Lower lobe of right lung (tissue), 2 donors: ENCODE data around the gene EP400. TPM values are rescaled to one million over a fixed set of nuclear protein-coding genes. Genes with fewer than 3 reads are reported as not detected.

ENCODE experiments used
- ATAC-seq, 2 donors: fragments of 200-7000 bp; cut with Tn5 transposase; one replicate each; pipeline ENCODE4 v1.9.1; 2020 to 2022; ENCODE audit warnings: mild to moderate bottlenecking in 2 of 2, moderate library complexity in 2 of 2
- DNase-seq: peaks from one replicate; pipeline ENCODE4 v3.0.0-alpha.2; 2020
- H3K27ac ChIP-seq: fragments of 200-600 bp; one replicate; pipeline ENCODE4 v1.8.0; 2022
- H3K27me3 ChIP-seq: fragments of 200-600 bp; one replicate; pipeline ENCODE4 v1.8.0; 2022; ENCODE audit warnings: low read depth
- H3K36me3 ChIP-seq: fragments of 200-600 bp; one replicate; pipeline ENCODE4 v1.8.0; 2022; ENCODE audit warnings: mild to moderate bottlenecking
- H3K4me1 ChIP-seq: fragments of 200-600 bp; one replicate; pipeline ENCODE4 v1.8.0; 2022
- H3K4me3 ChIP-seq: fragments of 200-600 bp; one replicate; pipeline ENCODE4 v1.8.0; 2022; ENCODE audit warnings: mild to moderate bottlenecking
- H3K9me3 ChIP-seq: fragments of 200-600 bp; one replicate; pipeline ENCODE4 v1.8.0; 2022
- intact Hi-C: fragments of 100-400 bp; cut with DNase I; formaldehyde crosslinking; loops from one replicate; pipeline ENCODE4 v1.11.0; 2022
- total RNA-seq: library from RNA; stranded (reverse); fragmentation: NEBNext Ultra II Directional; extraction: Animal tissue kit (Norgen Biotek cat#: 25700); gene quantifications from one replicate; pipeline ENCODE4 v1.2.1, GENCODE V29; 2021
- TF ChIP-seq, protein P1 (sequence below): fragments of 200-600 bp; IDR thresholded peaks from one replicate; pipeline ENCODE4 v1.8.0; 2022; ENCODE audit warnings: antibody characterized with exemption, mild to moderate bottlenecking
- donor health status: DM: no; HTN: yes; CAD: no; lungs with severe emphysema.

EP400 gene
- total RNA-seq, 1 donor from 2014 or later, result 46.2 TPM

DNA sequence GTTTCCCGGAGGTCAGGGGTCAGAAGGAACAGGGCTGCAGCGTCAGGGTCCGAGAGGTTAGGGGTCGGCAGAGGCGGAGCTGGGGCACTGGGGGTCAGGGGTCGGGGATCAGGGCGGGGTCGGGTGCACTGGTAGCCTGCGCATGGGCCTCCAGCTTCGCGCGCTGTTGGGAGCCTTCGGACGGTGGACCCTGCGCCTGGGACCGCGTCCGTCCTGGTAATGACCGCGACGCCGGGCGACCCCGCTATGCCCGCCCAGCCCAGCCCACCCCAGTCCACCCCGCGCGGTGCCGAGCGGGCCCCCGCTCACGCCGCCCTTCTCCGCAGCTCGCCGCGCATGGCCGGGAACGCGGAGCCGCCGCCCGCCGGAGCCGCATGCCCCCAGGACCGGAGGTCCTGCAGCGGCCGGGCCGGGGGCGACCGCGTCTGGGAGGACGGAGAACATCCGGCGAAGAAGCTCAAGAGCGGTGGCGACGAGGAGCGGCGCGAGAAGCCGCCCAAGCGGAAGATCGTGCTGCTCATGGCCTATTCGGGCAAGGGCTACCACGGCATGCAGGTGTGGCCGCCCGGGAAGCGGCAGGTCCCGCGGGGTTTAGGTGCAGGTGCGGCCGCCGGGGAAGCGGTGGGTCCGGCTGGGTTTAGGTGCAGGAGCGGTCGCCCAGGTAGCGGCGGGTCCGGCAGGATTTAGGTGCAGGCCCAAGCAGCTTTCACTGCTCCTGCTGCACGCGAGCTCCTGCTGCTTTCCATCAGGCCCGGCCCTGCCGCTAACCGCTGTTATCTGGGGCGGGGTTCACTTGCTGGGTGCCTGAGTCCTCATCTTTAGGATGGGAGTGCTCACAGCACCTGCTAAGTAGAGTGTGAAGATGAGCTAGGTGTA lies 19.9 kb upstream of the EP400 start:
- no peaks in the 10 kb centered on the region for H3K27me3 ChIP-seq
- H3K36me3 ChIP-seq, result peaks cover 33% of the 10 kb centered on the region
- ATAC-seq (peak; percentile 12 to 26), DNase-seq (no peak)
- intact Hi-C loops, result no loop called here
- peaks cover 23% of the 10 kb centered on the region for H3K4me1 ChIP-seq
- peak overlapping the region; percentile 77 for H3K4me3 ChIP-seq
- H3K9me3 ChIP-seq, result no peaks in the 10 kb centered on the region
- peak overlapping the region; percentile 81 for H3K27ac ChIP-seq
- TF ChIP-seq, protein P1, sequence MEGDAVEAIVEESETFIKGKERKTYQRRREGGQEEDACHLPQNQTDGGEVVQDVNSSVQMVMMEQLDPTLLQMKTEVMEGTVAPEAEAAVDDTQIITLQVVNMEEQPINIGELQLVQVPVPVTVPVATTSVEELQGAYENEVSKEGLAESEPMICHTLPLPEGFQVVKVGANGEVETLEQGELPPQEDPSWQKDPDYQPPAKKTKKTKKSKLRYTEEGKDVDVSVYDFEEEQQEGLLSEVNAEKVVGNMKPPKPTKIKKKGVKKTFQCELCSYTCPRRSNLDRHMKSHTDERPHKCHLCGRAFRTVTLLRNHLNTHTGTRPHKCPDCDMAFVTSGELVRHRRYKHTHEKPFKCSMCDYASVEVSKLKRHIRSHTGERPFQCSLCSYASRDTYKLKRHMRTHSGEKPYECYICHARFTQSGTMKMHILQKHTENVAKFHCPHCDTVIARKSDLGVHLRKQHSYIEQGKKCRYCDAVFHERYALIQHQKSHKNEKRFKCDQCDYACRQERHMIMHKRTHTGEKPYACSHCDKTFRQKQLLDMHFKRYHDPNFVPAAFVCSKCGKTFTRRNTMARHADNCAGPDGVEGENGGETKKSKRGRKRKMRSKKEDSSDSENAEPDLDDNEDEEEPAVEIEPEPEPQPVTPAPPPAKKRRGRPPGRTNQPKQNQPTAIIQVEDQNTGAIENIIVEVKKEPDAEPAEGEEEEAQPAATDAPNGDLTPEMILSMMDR, result no peak

DNA sequence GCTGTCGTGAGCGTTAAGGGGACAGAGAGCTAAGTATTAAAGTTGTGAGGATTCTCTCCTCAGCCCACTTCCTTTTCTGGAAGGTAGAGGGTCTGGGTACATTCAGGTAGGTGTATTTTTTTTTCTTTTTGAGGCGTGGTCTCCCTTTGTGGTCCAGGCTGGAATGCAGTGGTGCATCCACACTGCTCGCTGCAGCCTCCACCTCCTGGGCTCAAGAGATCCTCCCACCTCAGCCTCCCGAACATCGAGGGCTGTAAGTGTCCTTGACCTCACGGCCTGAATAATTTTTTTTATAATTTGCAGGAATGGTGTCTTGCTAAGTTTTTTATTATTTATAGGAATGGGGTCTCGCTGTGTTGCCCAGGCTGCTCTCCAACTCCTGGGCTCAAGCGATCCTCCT lies 19.2 kb upstream of the EP400 start:
- Histone ChIP-seq H3K4me3 (peak overlapping the region; percentile 77), H3K4me1 (peaks cover 23% of the 10 kb centered on the region), H3K36me3 (peaks cover 40% of the 10 kb centered on the region), H3K9me3 (no peaks in the 10 kb centered on the region), H3K27me3 (no peaks in the 10 kb centered on the region), H3K27ac (no peak overlapping the region)
- ATAC-seq (no peak), DNase-seq (no peak)
- TF ChIP-seq, protein P1, result no peak
- intact Hi-C loops, result no loop called here

DNA sequence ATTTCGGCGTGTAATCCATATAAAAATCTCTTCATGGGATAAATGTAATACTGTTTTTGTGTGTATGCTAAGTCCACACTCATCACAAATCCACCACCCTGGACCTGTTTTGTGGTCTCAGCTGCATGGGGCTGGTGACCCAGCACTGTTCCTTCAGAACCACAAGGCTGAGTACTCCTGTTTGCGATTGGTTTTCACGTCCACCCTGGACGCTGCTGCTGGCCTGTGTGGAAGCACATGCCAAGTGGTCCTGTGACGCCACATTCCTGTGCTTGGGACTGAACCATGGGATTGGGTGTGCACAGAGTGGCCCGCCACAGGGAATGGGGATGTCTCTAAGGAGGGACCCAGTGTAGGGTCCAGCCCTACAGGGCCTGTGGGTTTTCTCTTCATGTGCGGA lies 16.4 kb upstream of the EP400 start:
- Histone ChIP-seq H3K4me3 (no peak overlapping the region), H3K4me1 (peaks cover 17% of the 10 kb centered on the region), H3K9me3 (no peaks in the 10 kb centered on the region), H3K36me3 (peaks cover 41% of the 10 kb centered on the region), H3K27me3 (no peaks in the 10 kb centered on the region), H3K27ac (no peak overlapping the region)
- intact Hi-C loops, result no loop called here
- TF ChIP-seq, protein P1, result no peak
- no peak for DNase-seq
- no peak for ATAC-seq

DNA sequence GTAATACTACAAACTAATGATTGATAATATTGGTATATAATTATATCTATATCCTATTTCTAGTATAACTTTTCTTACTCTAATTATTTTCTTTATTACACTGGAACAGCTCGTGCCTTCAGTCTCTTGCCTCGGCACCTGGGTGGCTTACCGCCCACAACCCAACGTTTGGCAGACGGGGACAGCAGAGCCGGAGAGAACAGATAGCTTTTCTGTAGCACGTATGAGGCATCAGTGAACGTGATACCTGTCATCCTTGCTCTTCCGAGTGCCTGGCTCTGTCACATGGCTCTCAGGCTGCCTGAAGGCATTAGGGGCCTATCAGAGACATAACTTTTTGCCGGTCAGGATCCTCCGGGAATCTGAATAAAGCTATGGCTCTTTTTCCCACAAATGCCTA lies 15.2 kb upstream of the EP400 start:
- TF ChIP-seq, protein P1, result no peak
- no peaks in the 10 kb centered on the region for H3K27me3 ChIP-seq
- no peak overlapping the region for H3K4me3 ChIP-seq
- peaks cover 51% of the 10 kb centered on the region for H3K36me3 ChIP-seq
- DNase-seq (no peak), ATAC-seq (no peak)
- peaks cover 16% of the 10 kb centered on the region for H3K4me1 ChIP-seq
- intact Hi-C loops, result no loop called here
- H3K27ac ChIP-seq, result no peak overlapping the region
- no peaks in the 10 kb centered on the region for H3K9me3 ChIP-seq

DNA sequence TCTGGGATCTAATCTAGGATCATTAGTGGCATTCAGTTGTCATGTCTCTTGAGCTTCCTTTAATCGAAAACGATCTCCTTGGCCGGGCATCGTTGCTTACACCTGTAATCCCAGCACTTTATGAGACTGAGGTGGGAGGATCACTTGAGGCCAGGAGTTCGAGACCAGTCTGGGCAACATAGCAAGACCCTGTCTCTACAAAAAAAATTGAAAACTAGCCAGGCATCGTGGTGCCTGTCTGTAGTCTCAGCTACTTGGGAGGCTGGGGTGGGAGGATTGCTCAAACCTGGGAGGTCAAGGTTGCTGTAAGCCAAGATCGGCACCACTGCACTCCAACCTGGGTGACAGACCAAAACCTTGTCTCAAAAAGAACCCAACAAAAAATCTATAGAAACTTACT lies 11.7 kb upstream of the EP400 start:
- H3K36me3 ChIP-seq, result peaks cover 67% of the 10 kb centered on the region
- DNase-seq (no peak), ATAC-seq (no peak)
- H3K27ac ChIP-seq, result no peak overlapping the region
- TF ChIP-seq, protein P1, result no peak
- H3K4me1 ChIP-seq, result no peaks in the 10 kb centered on the region
- H3K4me3 ChIP-seq, result no peak overlapping the region
- H3K9me3 ChIP-seq, result no peaks in the 10 kb centered on the region
- intact Hi-C loops, result no loop called here
- no peaks in the 10 kb centered on the region for H3K27me3 ChIP-seq
